Measurements from ENCODE around the gene PAQR7.

PAQR7 gene

GRCh38 chr1:25825605-25826004, 49.9 kb downstream of the PAQR7 start:
- 95% methylated on average over 1 of the region's 2 CpGs for WGBS

GRCh38 chr1:25821630-25822091, 53.8 kb downstream of the PAQR7 start:
- Histone ChIP-seq H3K9ac (ENCODE audit: low read depth, low read length) (no peak overlapping the region), H3K36me3 (ENCODE audit: insufficient read depth, low read length) (peaks cover 2% of the 10 kb centered on the region; the same call in 1 of the 2 replicates), H3K4me1 (ENCODE audit: insufficient read depth, low read length) (peaks cover 21% of the 10 kb centered on the region), H3K9me3 (ENCODE audit: insufficient read depth, low read depth, low read length) (no peaks in the 10 kb centered on the region), H3K27me3 (ENCODE audit: insufficient read depth, low read length) (peaks cover 4% of the 10 kb centered on the region; the same call in 1 of the 2 replicates), H3K27ac (ENCODE audit: low read depth, low read length) (no peak overlapping the region), H3K4me3 (ENCODE audit: low read length) (no peak overlapping the region)
- 91% methylated on average over 5 of the region's 5 CpGs for WGBS

More at GRCh38 chr1:25825605-25826004, 49.9 kb downstream of the PAQR7 start:
- Histone ChIP-seq H3K4me1 (ENCODE audit: insufficient read depth, low read length) (peaks cover 6% of the 10 kb centered on the region), H3K9ac (ENCODE audit: low read depth, low read length) (no peak overlapping the region), H3K27ac (ENCODE audit: low read depth, low read length) (no peak overlapping the region), H3K27me3 (ENCODE audit: insufficient read depth, low read length) (peaks cover 4% of the 10 kb centered on the region; the same call in 1 of the 2 replicates), H3K4me3 (ENCODE audit: low read length) (no peak overlapping the region), H3K9me3 (ENCODE audit: insufficient read depth, low read depth, low read length) (no peaks in the 10 kb centered on the region), H3K36me3 (ENCODE audit: insufficient read depth, low read length) (peaks cover 37% of the 10 kb centered on the region)

- H3K4me3 ChIP-seq (ENCODE audit: low read length) = peak overlapping the region; percentile 96
- no peaks in the 10 kb centered on the region for H3K9me3 ChIP-seq (ENCODE audit: insufficient read depth, low read depth, low read length)
- peaks cover 21% of the 10 kb centered on the region for H3K4me1 ChIP-seq (ENCODE audit: insufficient read depth, low read length)
- no peak overlapping the region for H3K27ac ChIP-seq (ENCODE audit: low read depth, low read length)
- peak overlapping the region; percentile 88 for H3K9ac ChIP-seq (ENCODE audit: low read depth, low read length)
- WGBS = 59% methylated on average over 10 of the region's 10 CpGs
- peaks cover 4% of the 10 kb centered on the region; the same call in 1 of the 2 replicates for H3K27me3 ChIP-seq (ENCODE audit: insufficient read depth, low read length)
- no peaks in the 10 kb centered on the region for H3K36me3 ChIP-seq (ENCODE audit: insufficient read depth, low read length)
Observed at GRCh38 chr1:25821112-25821476, 54.4 kb downstream of the PAQR7 start.

- no peaks in the 10 kb centered on the region for H3K9me3 ChIP-seq (ENCODE audit: insufficient read depth, low read depth, low read length)
- 2% methylated on average over 67 of the region's 67 CpGs for WGBS
- H3K36me3 ChIP-seq (ENCODE audit: insufficient read depth, low read length) = 0 out of 2 replicates have a peak, but pooled peaks cover 4% of the 10 kb centered on the region
- peak overlapping the region; percentile 96 for H3K4me3 ChIP-seq (ENCODE audit: low read length)
- H3K4me1 ChIP-seq (ENCODE audit: insufficient read depth, low read length) = peaks cover 21% of the 10 kb centered on the region
- H3K27ac ChIP-seq (ENCODE audit: low read depth, low read length) = peak overlapping the region; percentile 81
- H3K27me3 ChIP-seq (ENCODE audit: insufficient read depth, low read length) = peaks cover 4% of the 10 kb centered on the region; the same call in 1 of the 2 replicates
- peak overlapping the region; percentile 88 for H3K9ac ChIP-seq (ENCODE audit: low read depth, low read length)
Observed at GRCh38 chr1:25820247-25821111, 55.0 kb downstream of the PAQR7 start.

GRCh38 chr1:25819491-25820246, 55.8 kb downstream of the PAQR7 start, which contains the start of gene MTFR1L:
Gene MTFR1L, plus strand, starts transcription at chr1:25819954. Its CDS starts 3,151 bp downstream, at chr1:25823105.
- H3K9ac ChIP-seq (ENCODE audit: low read depth, low read length) = peak within 1 kb of the TSS; percentile 88
- H3K9me3 ChIP-seq (ENCODE audit: insufficient read depth, low read depth, low read length) = no peaks in the 10 kb centered on the region
- peaks cover 21% of the 10 kb centered on the region for H3K4me1 ChIP-seq (ENCODE audit: insufficient read depth, low read length)
- peak within 1 kb of the TSS; percentile 81 for H3K27ac ChIP-seq (ENCODE audit: low read depth, low read length)
- peak within 1 kb of the TSS; percentile 96 for H3K4me3 ChIP-seq (ENCODE audit: low read length)
- peaks cover 4% of the 10 kb centered on the region; the same call in 1 of the 2 replicates for H3K27me3 ChIP-seq (ENCODE audit: insufficient read depth, low read length)
- under 1% methylated on average over 64 of the region's 64 CpGs for WGBS
- H3K36me3 ChIP-seq (ENCODE audit: insufficient read depth, low read length) = peaks cover 6% of the 10 kb centered on the region; the same call in 1 of the 2 replicates

GRCh38 chr1:25818569-25818968, 56.9 kb downstream of the PAQR7 start:
- peaks cover 16% of the 10 kb centered on the region; the same call in 1 of the 2 replicates for H3K36me3 ChIP-seq (ENCODE audit: insufficient read depth, low read length)
- peaks cover 4% of the 10 kb centered on the region; the same call in 1 of the 2 replicates for H3K27me3 ChIP-seq (ENCODE audit: insufficient read depth, low read length)
- no peaks in the 10 kb centered on the region for H3K9me3 ChIP-seq (ENCODE audit: insufficient read depth, low read depth, low read length)
- WGBS = 88% methylated on average over 6 of the region's 6 CpGs
- H3K4me1 ChIP-seq (ENCODE audit: insufficient read depth, low read length) = peaks cover 21% of the 10 kb centered on the region
- H3K9ac ChIP-seq (ENCODE audit: low read depth, low read length) = no peak overlapping the region
- no peak overlapping the region for H3K27ac ChIP-seq (ENCODE audit: low read depth, low read length)
- H3K4me3 ChIP-seq (ENCODE audit: low read length) = peak overlapping the region; percentile 96

- Histone ChIP-seq H3K27me3 (ENCODE audit: insufficient read depth, low read length) (peaks cover 4% of the 10 kb centered on the region; the same call in 1 of the 2 replicates), H3K4me1 (ENCODE audit: insufficient read depth, low read length) (peaks cover 21% of the 10 kb centered on the region), H3K9ac (ENCODE audit: low read depth, low read length) (no peak overlapping the region; the same call in 1 of the 2 replicates), H3K9me3 (ENCODE audit: insufficient read depth, low read depth, low read length) (no peaks in the 10 kb centered on the region), H3K27ac (ENCODE audit: low read depth, low read length) (peak overlapping the region; percentile 31; the same call in 1 of the 2 replicates), H3K36me3 (ENCODE audit: insufficient read depth, low read length) (peaks cover 20% of the 10 kb centered on the region; the same call in 1 of the 2 replicates), H3K4me3 (ENCODE audit: low read length) (no peak overlapping the region)
- 61% methylated on average over 6 of the region's 8 CpGs for WGBS
Observed at GRCh38 chr1:25817840-25818501, 57.5 kb downstream of the PAQR7 start.

GRCh38 chr1:25816112-25816718, 59.3 kb downstream of the PAQR7 start:
- 93% methylated on average over 15 of the region's 15 CpGs for WGBS
- H3K9ac ChIP-seq (ENCODE audit: low read depth, low read length) = no peak overlapping the region
- no peak overlapping the region for H3K27ac ChIP-seq (ENCODE audit: low read depth, low read length)
- H3K36me3 ChIP-seq (ENCODE audit: insufficient read depth, low read length) = peaks cover 33% of the 10 kb centered on the region
- H3K27me3 ChIP-seq (ENCODE audit: insufficient read depth, low read length) = peaks cover under 1% of the 10 kb centered on the region; the same call in 1 of the 2 replicates
- H3K4me3 ChIP-seq (ENCODE audit: low read length) = no peak overlapping the region
- peaks cover 20% of the 10 kb centered on the region for H3K4me1 ChIP-seq (ENCODE audit: insufficient read depth, low read length)
- no peaks in the 10 kb centered on the region for H3K9me3 ChIP-seq (ENCODE audit: insufficient read depth, low read depth, low read length)

- WGBS = 92% methylated on average over 24 of the region's 24 CpGs
- no peaks in the 10 kb centered on the region for H3K9me3 ChIP-seq (ENCODE audit: insufficient read depth, low read depth, low read length)
- peaks cover 33% of the 10 kb centered on the region for H3K36me3 ChIP-seq (ENCODE audit: insufficient read depth, low read length)
- no peak overlapping the region for H3K4me3 ChIP-seq (ENCODE audit: low read length)
- no peak overlapping the region for H3K27ac ChIP-seq (ENCODE audit: low read depth, low read length)
- no peak overlapping the region for H3K9ac ChIP-seq (ENCODE audit: low read depth, low read length)
- peaks cover 15% of the 10 kb centered on the region; the same call in 1 of the 2 replicates for H3K4me1 ChIP-seq (ENCODE audit: insufficient read depth, low read length)
- no peaks in the 10 kb centered on the region for H3K27me3 ChIP-seq (ENCODE audit: insufficient read depth, low read length)
Observed at GRCh38 chr1:25815208-25816111, 60.0 kb downstream of the PAQR7 start.

Data from HUES64 (cell line).